Peyer's patch (tissue), 4 donors: ENCODE measurements around the gene HOXA5.

Source experiments
- POLR2A ChIP-seq, 2 donors: fragments of 450-650 bp; IDR thresholded peaks; one replicate each; pipeline ENCODE4 v1.5.1; 2017; ENCODE audit warnings: antibody characterized with exemption in 2 of 2, mild to moderate bottlenecking in 2 of 2, moderate library complexity in 2 of 2
- TF ChIP-seq, protein P1 (sequence below), 6 experiments: fragments of 450-650 bp in 4 of 6; fragments of 200-600 bp in 2 of 6; sonication (generic) in 1 of 6; IDR thresholded peaks; one replicate each; pipeline ENCODE4 v1.5.1; 2017 to 2019; ENCODE audit warnings: antibody characterized with exemption in 6 of 6, mild to moderate bottlenecking in 3 of 6, moderate library complexity in 1 of 6

DNA sequence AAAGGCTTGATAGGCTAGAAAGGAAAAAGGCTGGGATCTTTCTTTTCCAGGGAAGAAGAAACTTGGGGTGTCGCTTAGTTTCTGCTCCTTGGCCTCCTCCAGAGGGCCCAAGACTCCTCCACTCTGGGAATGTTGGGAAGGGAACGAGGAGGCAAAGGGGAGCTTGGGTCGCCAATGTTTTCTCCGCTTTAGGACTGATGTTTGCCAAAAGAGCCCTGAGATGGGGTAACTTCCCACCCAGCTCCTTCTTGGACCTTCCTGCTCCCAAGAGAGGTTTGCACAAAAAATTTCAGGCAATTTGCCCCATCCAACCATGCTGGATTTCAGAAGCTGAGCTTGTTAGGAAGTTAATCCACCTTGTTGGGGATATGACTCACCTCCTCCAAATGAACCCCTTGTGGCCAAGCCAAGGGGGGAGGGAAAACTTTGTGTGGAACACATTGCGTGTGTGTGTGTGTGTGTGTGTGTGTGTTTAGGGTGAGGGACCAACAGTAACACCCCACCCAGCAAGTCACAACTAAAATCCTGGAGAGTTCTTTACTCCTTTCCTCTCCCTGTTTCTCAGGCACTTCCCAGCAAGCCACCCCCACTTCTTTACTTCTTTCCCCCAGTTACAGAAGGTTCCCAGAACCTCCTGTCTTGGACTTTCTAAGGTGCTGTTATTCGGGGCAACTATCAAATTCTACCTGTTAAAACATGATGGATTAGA lies 32.3 kb downstream of the HOXA5 start:
- TF ChIP-seq, protein P1, sequence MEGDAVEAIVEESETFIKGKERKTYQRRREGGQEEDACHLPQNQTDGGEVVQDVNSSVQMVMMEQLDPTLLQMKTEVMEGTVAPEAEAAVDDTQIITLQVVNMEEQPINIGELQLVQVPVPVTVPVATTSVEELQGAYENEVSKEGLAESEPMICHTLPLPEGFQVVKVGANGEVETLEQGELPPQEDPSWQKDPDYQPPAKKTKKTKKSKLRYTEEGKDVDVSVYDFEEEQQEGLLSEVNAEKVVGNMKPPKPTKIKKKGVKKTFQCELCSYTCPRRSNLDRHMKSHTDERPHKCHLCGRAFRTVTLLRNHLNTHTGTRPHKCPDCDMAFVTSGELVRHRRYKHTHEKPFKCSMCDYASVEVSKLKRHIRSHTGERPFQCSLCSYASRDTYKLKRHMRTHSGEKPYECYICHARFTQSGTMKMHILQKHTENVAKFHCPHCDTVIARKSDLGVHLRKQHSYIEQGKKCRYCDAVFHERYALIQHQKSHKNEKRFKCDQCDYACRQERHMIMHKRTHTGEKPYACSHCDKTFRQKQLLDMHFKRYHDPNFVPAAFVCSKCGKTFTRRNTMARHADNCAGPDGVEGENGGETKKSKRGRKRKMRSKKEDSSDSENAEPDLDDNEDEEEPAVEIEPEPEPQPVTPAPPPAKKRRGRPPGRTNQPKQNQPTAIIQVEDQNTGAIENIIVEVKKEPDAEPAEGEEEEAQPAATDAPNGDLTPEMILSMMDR (IDR thresholded peaks at IDR 0.05): no peak
- TF ChIP-seq POLR2A (IDR thresholded peaks at IDR 0.05): no peak
